WTC11 (cell line): ENCODE results near the gene ZNF202. TPM values are rescaled to one million over a fixed set of nuclear protein-coding genes. Genes with fewer than 3 reads are reported as not detected.

ENCODE experiments used
- ATAC-seq: fragments of 200-7000 bp; cut with Tn5 transposase; 2 replicates; pipeline ENCODE4 v1.10.0; 2021; ENCODE audit warnings: mild to moderate bottlenecking, moderate library complexity
- CTCF ChIA-PET: fragments of 300-600 bp; sonication (Branson Sonifier 250); formaldehyde crosslinking; loops from one replicate; lab custom pipeline; 2021; ENCODE audit warnings: antibody characterized with exemption; lab: Charles Lee
- POLR2A ChIA-PET: fragments of 350-600 bp; sonication (Branson Sonifier 250); formaldehyde crosslinking; loops from one replicate; lab custom pipeline; 2021; ENCODE audit warnings: antibody characterized with exemption; lab: Charles Lee
- DNase-seq: peaks from one replicate; pipeline ENCODE4 v3.0.0; 2021; ENCODE audit warnings: low spot score
- H3K27ac Mint-ChIP-seq: 2 replicates; pipeline ENCODE4 v1.8.0; 2021; ENCODE audit warnings: mixed read lengths
- H3K27me3 Mint-ChIP-seq: 2 replicates; pipeline ENCODE4 v1.8.0; 2021; ENCODE audit warnings: low read depth, mild to moderate bottlenecking, moderate library complexity, mixed read lengths
- H3K36me3 Mint-ChIP-seq: 2 replicates; pipeline ENCODE4 v1.8.0; 2021; ENCODE audit warnings: mixed read lengths
- H3K4me1 Mint-ChIP-seq: 2 replicates; pipeline ENCODE4 v1.8.0; 2022; ENCODE audit warnings: mixed read lengths
- H3K4me3 Mint-ChIP-seq: 2 replicates; pipeline ENCODE4 v1.8.0; 2021; ENCODE audit warnings: mild to moderate bottlenecking, moderate library complexity, mixed read lengths
- H3K9me3 Mint-ChIP-seq: 2 replicates; pipeline ENCODE4 v1.8.0; 2021; ENCODE audit warnings: mixed read lengths
- CBFB ChIP-seq: sonication (generic); formaldehyde crosslinking; IDR thresholded peaks from 2 replicates; pipeline ENCODE4 v1.8.1; 2022; ENCODE audit warnings: mild to moderate bottlenecking, low read depth, missing genetic modification reagents
- FOXJ3 ChIP-seq: sonication (generic); formaldehyde crosslinking; IDR thresholded peaks from 2 replicates; pipeline ENCODE4 v1.9.0; 2021; ENCODE audit warnings: missing genetic modification reagents, mild to moderate bottlenecking, borderline replicate concordance
- FOXK1 ChIP-seq: sonication (generic); formaldehyde crosslinking; IDR thresholded peaks from 2 replicates; pipeline ENCODE4 v1.8.0; 2022; ENCODE audit warnings: mild to moderate bottlenecking, moderate library complexity, missing genetic modification reagents
- GABPB1 ChIP-seq: sonication (generic); formaldehyde crosslinking; IDR thresholded peaks from 2 replicates; pipeline ENCODE4 v1.8.1; 2023; ENCODE audit warnings: mild to moderate bottlenecking, missing genetic modification reagents
- GRHL2 ChIP-seq: fragments of 250-450 bp; sonication (Bioruptor Pico); IDR thresholded peaks from 2 replicates; pipeline ENCODE4 v1.8.0; 2022; ENCODE audit warnings: mild to moderate bottlenecking, moderate library complexity; ENCODE audit not compliant: insufficient replicate concordance, severe bottlenecking
- KAT7 ChIP-seq: sonication (generic); formaldehyde crosslinking; IDR thresholded peaks from 2 replicates; pipeline ENCODE4 v1.8.1; 2023; ENCODE audit warnings: missing genetic modification reagents, mild to moderate bottlenecking, borderline replicate concordance
- NR2C2 ChIP-seq: sonication (generic); formaldehyde crosslinking; IDR thresholded peaks from 2 replicates; pipeline ENCODE4 v1.8.0; 2022; ENCODE audit warnings: mild to moderate bottlenecking, missing genetic modification reagents
- OVOL2 ChIP-seq: fragments of 250-450 bp; sonication (Bioruptor Pico); IDR thresholded peaks from 2 replicates; pipeline ENCODE4 v1.9.0; 2021; ENCODE audit warnings: mild to moderate bottlenecking, borderline replicate concordance
- SMAD4 ChIP-seq: sonication (generic); formaldehyde crosslinking; IDR thresholded peaks from 2 replicates; pipeline ENCODE4 v1.8.0; 2022; ENCODE audit warnings: mild to moderate bottlenecking, missing genetic modification reagents
- TP53 ChIP-seq: sonication (generic); formaldehyde crosslinking; IDR thresholded peaks from 2 replicates; pipeline ENCODE4 v1.8.1; 2023; ENCODE audit warnings: mild to moderate bottlenecking, missing genetic modification reagents
- ZNF219 ChIP-seq: sonication (generic); formaldehyde crosslinking; IDR thresholded peaks from 2 replicates; pipeline ENCODE4 v1.8.0; 2023; ENCODE audit warnings: missing genetic modification reagents, mild to moderate bottlenecking, borderline replicate concordance
- ZNF263 ChIP-seq: sonication (generic); formaldehyde crosslinking; IDR thresholded peaks from 2 replicates; pipeline ENCODE4 v1.8.1; 2022; ENCODE audit warnings: low read depth, mild to moderate bottlenecking, moderate library complexity, missing genetic modification reagents
- total RNA-seq: library from RNA; stranded (reverse); gene quantifications from 3 replicates; pipeline ENCODE4 v1.2.3, GENCODE V29; 2021
- TF ChIP-seq, protein P1 (sequence below): sonication (generic); formaldehyde crosslinking; IDR thresholded peaks from 2 replicates; pipeline ENCODE4 v1.8.1; 2022; ENCODE audit warnings: low read depth, missing genetic modification reagents, borderline replicate concordance
- TF ChIP-seq, protein P2 (sequence below): sonication (generic); formaldehyde crosslinking; IDR thresholded peaks from 2 replicates; pipeline ENCODE4 v1.8.1; 2023; ENCODE audit warnings: mild to moderate bottlenecking, missing genetic modification reagents, moderate library complexity
- TF ChIP-seq, protein P3 (sequence below): fragments of 250-450 bp; sonication (Bioruptor Pico); IDR thresholded peaks from 2 replicates; pipeline ENCODE4 v1.9.0; 2021; ENCODE audit warnings: mild to moderate bottlenecking, borderline replicate concordance
- TF ChIP-seq, protein P4 (sequence below): sonication (generic); formaldehyde crosslinking; IDR thresholded peaks from 2 replicates; pipeline ENCODE4 v1.8.0; 2022; ENCODE audit warnings: mild to moderate bottlenecking, missing genetic modification reagents
- TF ChIP-seq, protein P5 (sequence below): sonication (generic); formaldehyde crosslinking; conservative IDR thresholded peaks from 2 replicates; pipeline ENCODE4 v1.8.1; 2023; ENCODE audit warnings: mild to moderate bottlenecking, low read depth, missing genetic modification reagents, moderate library complexity
- TF ChIP-seq, protein P6 (sequence below): sonication (generic); formaldehyde crosslinking; IDR thresholded peaks from 2 replicates; pipeline ENCODE4 v1.8.1; 2023; ENCODE audit warnings: mild to moderate bottlenecking, missing genetic modification reagents, borderline replicate concordance
- TF ChIP-seq, protein P7 (sequence below): sonication (generic); formaldehyde crosslinking; IDR thresholded peaks from 2 replicates; pipeline ENCODE4 v1.8.0; 2022; ENCODE audit warnings: mild to moderate bottlenecking, missing genetic modification reagents

The ZNF202 gene
- total RNA-seq, 1 experiment from 2014 or later: 29.9 TPM

DNA sequence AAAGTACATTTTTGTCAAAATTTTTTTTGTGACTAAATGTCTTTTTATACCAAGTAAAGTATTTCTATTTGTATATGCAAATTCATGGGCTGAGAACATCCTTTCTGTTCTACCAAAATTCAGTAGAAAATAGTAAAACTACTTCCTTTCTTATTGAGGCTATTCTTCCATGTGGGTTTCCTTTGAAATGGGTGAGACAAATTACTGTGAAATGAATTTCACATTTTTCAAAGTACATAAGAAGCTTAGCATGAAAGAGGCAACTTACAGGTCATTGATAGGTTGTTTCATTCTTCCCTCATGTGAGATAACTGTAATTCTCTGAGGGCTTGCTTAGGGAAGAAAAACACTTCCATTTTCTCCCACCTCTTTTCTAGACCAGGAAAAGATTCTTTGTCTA is 13.9 kb upstream of the ZNF202 start (continued):
- TF ChIP-seq, protein P1, sequence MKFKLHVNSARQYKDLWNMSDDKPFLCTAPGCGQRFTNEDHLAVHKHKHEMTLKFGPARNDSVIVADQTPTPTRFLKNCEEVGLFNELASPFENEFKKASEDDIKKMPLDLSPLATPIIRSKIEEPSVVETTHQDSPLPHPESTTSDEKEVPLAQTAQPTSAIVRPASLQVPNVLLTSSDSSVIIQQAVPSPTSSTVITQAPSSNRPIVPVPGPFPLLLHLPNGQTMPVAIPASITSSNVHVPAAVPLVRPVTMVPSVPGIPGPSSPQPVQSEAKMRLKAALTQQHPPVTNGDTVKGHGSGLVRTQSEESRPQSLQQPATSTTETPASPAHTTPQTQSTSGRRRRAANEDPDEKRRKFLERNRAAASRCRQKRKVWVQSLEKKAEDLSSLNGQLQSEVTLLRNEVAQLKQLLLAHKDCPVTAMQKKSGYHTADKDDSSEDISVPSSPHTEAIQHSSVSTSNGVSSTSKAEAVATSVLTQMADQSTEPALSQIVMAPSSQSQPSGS (CRISPR knock-in tag): no peak
- no peak for TF ChIP-seq ZNF219 (CRISPR knock-in tag)
- TF ChIP-seq SMAD4 (CRISPR knock-in tag): no peak
- no peak for TF ChIP-seq KAT7 (CRISPR knock-in tag)
- no peak for TF ChIP-seq OVOL2 (CRISPR knock-in tag)
- TF ChIP-seq, protein P2, sequence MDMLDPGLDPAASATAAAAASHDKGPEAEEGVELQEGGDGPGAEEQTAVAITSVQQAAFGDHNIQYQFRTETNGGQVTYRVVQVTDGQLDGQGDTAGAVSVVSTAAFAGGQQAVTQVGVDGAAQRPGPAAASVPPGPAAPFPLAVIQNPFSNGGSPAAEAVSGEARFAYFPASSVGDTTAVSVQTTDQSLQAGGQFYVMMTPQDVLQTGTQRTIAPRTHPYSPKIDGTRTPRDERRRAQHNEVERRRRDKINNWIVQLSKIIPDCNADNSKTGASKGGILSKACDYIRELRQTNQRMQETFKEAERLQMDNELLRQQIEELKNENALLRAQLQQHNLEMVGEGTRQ (CRISPR knock-in tag): no peak
- TF ChIP-seq, protein P3, sequence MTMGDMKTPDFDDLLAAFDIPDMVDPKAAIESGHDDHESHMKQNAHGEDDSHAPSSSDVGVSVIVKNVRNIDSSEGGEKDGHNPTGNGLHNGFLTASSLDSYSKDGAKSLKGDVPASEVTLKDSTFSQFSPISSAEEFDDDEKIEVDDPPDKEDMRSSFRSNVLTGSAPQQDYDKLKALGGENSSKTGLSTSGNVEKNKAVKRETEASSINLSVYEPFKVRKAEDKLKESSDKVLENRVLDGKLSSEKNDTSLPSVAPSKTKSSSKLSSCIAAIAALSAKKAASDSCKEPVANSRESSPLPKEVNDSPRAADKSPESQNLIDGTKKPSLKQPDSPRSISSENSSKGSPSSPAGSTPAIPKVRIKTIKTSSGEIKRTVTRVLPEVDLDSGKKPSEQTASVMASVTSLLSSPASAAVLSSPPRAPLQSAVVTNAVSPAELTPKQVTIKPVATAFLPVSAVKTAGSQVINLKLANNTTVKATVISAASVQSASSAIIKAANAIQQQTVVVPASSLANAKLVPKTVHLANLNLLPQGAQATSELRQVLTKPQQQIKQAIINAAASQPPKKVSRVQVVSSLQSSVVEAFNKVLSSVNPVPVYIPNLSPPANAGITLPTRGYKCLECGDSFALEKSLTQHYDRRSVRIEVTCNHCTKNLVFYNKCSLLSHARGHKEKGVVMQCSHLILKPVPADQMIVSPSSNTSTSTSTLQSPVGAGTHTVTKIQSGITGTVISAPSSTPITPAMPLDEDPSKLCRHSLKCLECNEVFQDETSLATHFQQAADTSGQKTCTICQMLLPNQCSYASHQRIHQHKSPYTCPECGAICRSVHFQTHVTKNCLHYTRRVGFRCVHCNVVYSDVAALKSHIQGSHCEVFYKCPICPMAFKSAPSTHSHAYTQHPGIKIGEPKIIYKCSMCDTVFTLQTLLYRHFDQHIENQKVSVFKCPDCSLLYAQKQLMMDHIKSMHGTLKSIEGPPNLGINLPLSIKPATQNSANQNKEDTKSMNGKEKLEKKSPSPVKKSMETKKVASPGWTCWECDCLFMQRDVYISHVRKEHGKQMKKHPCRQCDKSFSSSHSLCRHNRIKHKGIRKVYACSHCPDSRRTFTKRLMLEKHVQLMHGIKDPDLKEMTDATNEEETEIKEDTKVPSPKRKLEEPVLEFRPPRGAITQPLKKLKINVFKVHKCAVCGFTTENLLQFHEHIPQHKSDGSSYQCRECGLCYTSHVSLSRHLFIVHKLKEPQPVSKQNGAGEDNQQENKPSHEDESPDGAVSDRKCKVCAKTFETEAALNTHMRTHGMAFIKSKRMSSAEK (CRISPR knock-in tag): no peak
- no peak for TF ChIP-seq CBFB (CRISPR knock-in tag)

DNA sequence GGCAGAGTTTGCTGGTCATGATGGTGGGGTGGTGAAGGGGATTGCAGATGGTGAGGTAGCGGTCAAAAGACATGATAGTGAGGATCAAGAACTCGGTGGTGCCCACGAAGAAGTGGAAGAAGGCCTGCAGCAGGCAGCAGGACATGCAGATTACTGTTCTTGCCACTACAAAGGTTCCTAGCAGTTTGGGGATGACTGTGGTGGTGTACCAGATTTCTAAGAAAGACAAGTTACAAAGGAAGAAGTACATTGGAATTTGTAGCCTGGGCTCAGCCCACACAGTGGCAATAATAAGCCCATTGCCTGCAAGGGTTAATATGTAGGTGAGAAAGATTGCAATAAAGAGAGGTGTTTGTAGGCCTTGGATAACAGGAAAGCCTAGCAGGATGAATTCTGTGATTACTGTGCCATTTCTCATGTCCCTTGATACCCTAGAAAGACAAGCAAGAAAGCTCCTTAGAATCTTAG is 12.7 kb upstream of the ZNF202 start, which contains the start of gene OR6X1:
Gene OR6X1 (minus strand): TSS at position 418 of the 468 bp plus-strand sequence. CDS start 0 bp downstream, at position 418.
- no peak within 1 kb of the TSS for H3K27ac Mint-ChIP-seq
- ChIA-PET POLR2A (no interaction called here), CTCF (no interaction called here)
- no peak for DNase-seq
- peaks cover 33% of the 10 kb centered on the region for H3K4me1 Mint-ChIP-seq
- no peak within 1 kb of the TSS for H3K4me3 Mint-ChIP-seq
- ATAC-seq: no peak
- peaks cover 20% of the 10 kb centered on the region for H3K36me3 Mint-ChIP-seq
- peaks cover 23% of the 10 kb centered on the region for H3K9me3 Mint-ChIP-seq
- no peaks in the 10 kb centered on the region for H3K27me3 Mint-ChIP-seq
- TF ChIP-seq FOXJ3 (CRISPR knock-in tag) (no peak), ZNF263 (CRISPR knock-in tag) (no peak), NR2C2 (CRISPR knock-in tag) (no peak), TP53 (CRISPR knock-in tag) (no peak), FOXK1 (CRISPR knock-in tag) (no peak), GRHL2 (CRISPR knock-in tag) (no peak), GABPB1 (CRISPR knock-in tag) (no peak), OVOL2 (CRISPR knock-in tag) (no peak)
- TF ChIP-seq, protein P4, sequence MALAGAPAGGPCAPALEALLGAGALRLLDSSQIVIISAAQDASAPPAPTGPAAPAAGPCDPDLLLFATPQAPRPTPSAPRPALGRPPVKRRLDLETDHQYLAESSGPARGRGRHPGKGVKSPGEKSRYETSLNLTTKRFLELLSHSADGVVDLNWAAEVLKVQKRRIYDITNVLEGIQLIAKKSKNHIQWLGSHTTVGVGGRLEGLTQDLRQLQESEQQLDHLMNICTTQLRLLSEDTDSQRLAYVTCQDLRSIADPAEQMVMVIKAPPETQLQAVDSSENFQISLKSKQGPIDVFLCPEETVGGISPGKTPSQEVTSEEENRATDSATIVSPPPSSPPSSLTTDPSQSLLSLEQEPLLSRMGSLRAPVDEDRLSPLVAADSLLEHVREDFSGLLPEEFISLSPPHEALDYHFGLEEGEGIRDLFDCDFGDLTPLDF: no peak
- TF ChIP-seq, protein P5, sequence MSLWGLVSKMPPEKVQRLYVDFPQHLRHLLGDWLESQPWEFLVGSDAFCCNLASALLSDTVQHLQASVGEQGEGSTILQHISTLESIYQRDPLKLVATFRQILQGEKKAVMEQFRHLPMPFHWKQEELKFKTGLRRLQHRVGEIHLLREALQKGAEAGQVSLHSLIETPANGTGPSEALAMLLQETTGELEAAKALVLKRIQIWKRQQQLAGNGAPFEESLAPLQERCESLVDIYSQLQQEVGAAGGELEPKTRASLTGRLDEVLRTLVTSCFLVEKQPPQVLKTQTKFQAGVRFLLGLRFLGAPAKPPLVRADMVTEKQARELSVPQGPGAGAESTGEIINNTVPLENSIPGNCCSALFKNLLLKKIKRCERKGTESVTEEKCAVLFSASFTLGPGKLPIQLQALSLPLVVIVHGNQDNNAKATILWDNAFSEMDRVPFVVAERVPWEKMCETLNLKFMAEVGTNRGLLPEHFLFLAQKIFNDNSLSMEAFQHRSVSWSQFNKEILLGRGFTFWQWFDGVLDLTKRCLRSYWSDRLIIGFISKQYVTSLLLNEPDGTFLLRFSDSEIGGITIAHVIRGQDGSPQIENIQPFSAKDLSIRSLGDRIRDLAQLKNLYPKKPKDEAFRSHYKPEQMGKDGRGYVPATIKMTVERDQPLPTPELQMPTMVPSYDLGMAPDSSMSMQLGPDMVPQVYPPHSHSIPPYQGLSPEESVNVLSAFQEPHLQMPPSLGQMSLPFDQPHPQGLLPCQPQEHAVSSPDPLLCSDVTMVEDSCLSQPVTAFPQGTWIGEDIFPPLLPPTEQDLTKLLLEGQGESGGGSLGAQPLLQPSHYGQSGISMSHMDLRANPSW (CRISPR knock-in tag): no peak
- TF ChIP-seq, protein P6, sequence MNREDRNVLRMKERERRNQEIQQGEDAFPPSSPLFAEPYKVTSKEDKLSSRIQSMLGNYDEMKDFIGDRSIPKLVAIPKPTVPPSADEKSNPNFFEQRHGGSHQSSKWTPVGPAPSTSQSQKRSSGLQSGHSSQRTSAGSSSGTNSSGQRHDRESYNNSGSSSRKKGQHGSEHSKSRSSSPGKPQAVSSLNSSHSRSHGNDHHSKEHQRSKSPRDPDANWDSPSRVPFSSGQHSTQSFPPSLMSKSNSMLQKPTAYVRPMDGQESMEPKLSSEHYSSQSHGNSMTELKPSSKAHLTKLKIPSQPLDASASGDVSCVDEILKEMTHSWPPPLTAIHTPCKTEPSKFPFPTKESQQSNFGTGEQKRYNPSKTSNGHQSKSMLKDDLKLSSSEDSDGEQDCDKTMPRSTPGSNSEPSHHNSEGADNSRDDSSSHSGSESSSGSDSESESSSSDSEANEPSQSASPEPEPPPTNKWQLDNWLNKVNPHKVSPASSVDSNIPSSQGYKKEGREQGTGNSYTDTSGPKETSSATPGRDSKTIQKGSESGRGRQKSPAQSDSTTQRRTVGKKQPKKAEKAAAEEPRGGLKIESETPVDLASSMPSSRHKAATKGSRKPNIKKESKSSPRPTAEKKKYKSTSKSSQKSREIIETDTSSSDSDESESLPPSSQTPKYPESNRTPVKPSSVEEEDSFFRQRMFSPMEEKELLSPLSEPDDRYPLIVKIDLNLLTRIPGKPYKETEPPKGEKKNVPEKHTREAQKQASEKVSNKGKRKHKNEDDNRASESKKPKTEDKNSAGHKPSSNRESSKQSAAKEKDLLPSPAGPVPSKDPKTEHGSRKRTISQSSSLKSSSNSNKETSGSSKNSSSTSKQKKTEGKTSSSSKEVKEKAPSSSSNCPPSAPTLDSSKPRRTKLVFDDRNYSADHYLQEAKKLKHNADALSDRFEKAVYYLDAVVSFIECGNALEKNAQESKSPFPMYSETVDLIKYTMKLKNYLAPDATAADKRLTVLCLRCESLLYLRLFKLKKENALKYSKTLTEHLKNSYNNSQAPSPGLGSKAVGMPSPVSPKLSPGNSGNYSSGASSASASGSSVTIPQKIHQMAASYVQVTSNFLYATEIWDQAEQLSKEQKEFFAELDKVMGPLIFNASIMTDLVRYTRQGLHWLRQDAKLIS (CRISPR knock-in tag): no peak
- TF ChIP-seq, protein P7, sequence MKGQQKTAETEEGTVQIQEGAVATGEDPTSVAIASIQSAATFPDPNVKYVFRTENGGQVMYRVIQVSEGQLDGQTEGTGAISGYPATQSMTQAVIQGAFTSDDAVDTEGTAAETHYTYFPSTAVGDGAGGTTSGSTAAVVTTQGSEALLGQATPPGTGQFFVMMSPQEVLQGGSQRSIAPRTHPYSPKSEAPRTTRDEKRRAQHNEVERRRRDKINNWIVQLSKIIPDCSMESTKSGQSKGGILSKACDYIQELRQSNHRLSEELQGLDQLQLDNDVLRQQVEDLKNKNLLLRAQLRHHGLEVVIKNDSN (CRISPR knock-in tag): no peak
